GM23338 (cell line): ENCODE measurements around the gene SLITRK2. TPM values are rescaled to one million over a fixed set of nuclear protein-coding genes. Genes with fewer than 3 reads are reported as not detected.

Experiments used
- ATAC-seq: fragments of 200-7000 bp; cut with Tn5 transposase; 3 replicates; pipeline ENCODE4 v1.9.1; 2020
- DNase-seq: peaks from one replicate; pipeline ENCODE4 v3.0.0-alpha.2; 2015; ENCODE audit warnings: low spot score
- H2AFZ ChIP-seq: fragments of 200-600 bp; sonication (generic); 2 replicates; pipeline ENCODE4 v1.8.0; 2016; ENCODE audit warnings: antibody characterized with exemption, mild to moderate bottlenecking, moderate library complexity
- H3F3A ChIP-seq: fragments of 200-600 bp; sonication (generic); replicated peaks from 2 replicates; pipeline ENCODE4 v1.8.0; 2017; ENCODE audit warnings: antibody characterized with exemption, mixed run types, low read depth
- H3K27ac ChIP-seq: fragments of 200-600 bp; sonication (generic); 2 replicates; pipeline ENCODE4 v1.6.1; 2016; ENCODE audit warnings: low read depth
- H3K27me3 ChIP-seq: fragments of 200-600 bp; sonication (generic); 2 replicates; pipeline ENCODE4 v1.8.0; 2016; ENCODE audit warnings: mild to moderate bottlenecking, mixed run types, moderate library complexity; ENCODE audit not compliant: insufficient read depth
- H3K36me3 ChIP-seq: fragments of 200-600 bp; sonication (generic); 2 replicates; pipeline ENCODE4 v1.8.0; 2016; ENCODE audit warnings: mild to moderate bottlenecking; ENCODE audit not compliant: insufficient read depth
- H3K4me1 ChIP-seq: fragments of 200-600 bp; sonication (generic); 2 replicates; pipeline ENCODE4 v1.8.0; 2016; ENCODE audit warnings: mild to moderate bottlenecking, moderate library complexity; ENCODE audit not compliant: insufficient read depth
- H3K4me2 ChIP-seq: fragments of 200-600 bp; sonication (generic); 2 replicates; pipeline ENCODE4 v1.7.1; 2017; ENCODE audit warnings: mixed run types
- H3K4me3 ChIP-seq: fragments of 200-600 bp; sonication (generic); 2 replicates; pipeline ENCODE4 v1.6.1; 2016; ENCODE audit warnings: mixed run types
- H3K79me2 ChIP-seq: fragments of 200-600 bp; sonication (generic); replicated peaks from 2 replicates; pipeline ENCODE4 v1.8.0; 2017; ENCODE audit warnings: mild to moderate bottlenecking; ENCODE audit not compliant: insufficient read depth
- H3K9me2 ChIP-seq: fragments of 200-600 bp; sonication (generic); 2 replicates; pipeline ENCODE4 v1.8.0; 2017; ENCODE audit not compliant: insufficient read depth
- H4K20me1 ChIP-seq: fragments of 200-600 bp; sonication (generic); replicated peaks from 2 replicates; pipeline ENCODE4 v1.8.0; 2017; ENCODE audit warnings: mild to moderate bottlenecking; ENCODE audit not compliant: insufficient read depth
- H3K27ac Mint-ChIP-seq: 2 replicates; pipeline ENCODE4 v1.8.0; 2020; ENCODE audit warnings: inconsistent platforms, mild to moderate bottlenecking, moderate library complexity, mixed read lengths
- H3K27me3 Mint-ChIP-seq: 3 replicates; pipeline ENCODE4 v1.8.0; 2022; ENCODE audit warnings: low read depth, mild to moderate bottlenecking, moderate library complexity, mixed read lengths, inconsistent platforms; ENCODE audit not compliant: insufficient read depth, poor library complexity
- H3K36me3 Mint-ChIP-seq: 3 replicates; pipeline ENCODE4 v1.8.0; 2021; ENCODE audit warnings: low read depth, mild to moderate bottlenecking, inconsistent platforms, moderate library complexity, mixed read lengths
- H3K4me1 Mint-ChIP-seq: 3 replicates; pipeline ENCODE4 v1.8.0; 2020; ENCODE audit warnings: mild to moderate bottlenecking, inconsistent platforms, mixed read lengths
- H3K4me3 Mint-ChIP-seq: 3 replicates; pipeline ENCODE4 v1.8.0; 2021; ENCODE audit warnings: moderate library complexity, mild to moderate bottlenecking, inconsistent platforms, mixed read lengths
- H3K9me3 Mint-ChIP-seq: 3 replicates; pipeline ENCODE4 v1.8.0; 2020; ENCODE audit warnings: moderate library complexity, mild to moderate bottlenecking, inconsistent platforms, mixed read lengths
- CREB1 ChIP-seq: fragments of 250-450 bp; sonication (Bioruptor Pico); IDR thresholded peaks from 2 replicates; pipeline ENCODE4 v1.5.0; 2020; ENCODE audit warnings: low read depth, mild to moderate bottlenecking, moderate library complexity
- CTCF ChIP-seq, 2 experiments: fragments of 200-600 bp in 1 of 2; sonication (generic) in 1 of 2; conservative IDR thresholded peaks; 2 replicates each; pipeline versions ENCODE4 v1.5.1 to v1.6.1; 2016 to 2017; ENCODE audit warnings: antibody characterized with exemption in 2 of 2, low read depth in 2 of 2, mild to moderate bottlenecking in 2 of 2, moderate library complexity in 1 of 2
- EZH2 ChIP-seq: fragments of 200-600 bp; sonication (generic); IDR thresholded peaks from one replicate; pipeline ENCODE4 v1.8.0; 2017; ENCODE audit warnings: antibody characterized with exemption, mild to moderate bottlenecking, low read depth; ENCODE audit not compliant: unreplicated experiment
- EZH2phosphoT487 ChIP-seq: fragments of 200-600 bp; sonication (generic); IDR thresholded peaks from one replicate; pipeline ENCODE4 v1.8.1; 2018; ENCODE audit warnings: antibody characterized with exemption; ENCODE audit not compliant: unreplicated experiment
- JUNB ChIP-seq: IDR thresholded peaks from one replicate; pipeline ENCODE4 v1.6.1; 2016; ENCODE audit warnings: antibody characterized with exemption; ENCODE audit not compliant: unreplicated experiment
- STAT1 ChIP-seq: IDR thresholded peaks from one replicate; pipeline ENCODE4 v1.6.1; 2016; ENCODE audit warnings: antibody characterized with exemption; ENCODE audit not compliant: unreplicated experiment
- ZNF114 ChIP-seq: fragments of 250-450 bp; sonication (Bioruptor Pico); IDR thresholded peaks from 2 replicates; pipeline ENCODE4 v1.5.0; 2020; ENCODE audit warnings: mild to moderate bottlenecking, moderate library complexity
- ZNF331 ChIP-seq: fragments of 250-450 bp; sonication (Bioruptor Pico); IDR thresholded peaks from 2 replicates; pipeline ENCODE4 v1.5.0; 2020; ENCODE audit warnings: low read depth, mild to moderate bottlenecking, moderate library complexity
- polyA plus RNA-seq: library from polyadenylated mRNA; unstranded; fragments of >200 nt; fragmentation: Nextera tagmentation; extraction: Ambion mirVana; gene quantifications from 2 replicates; pipeline ENCODE4 v1.2.1, GENCODE V29; 2016
- total RNA-seq: library from RNA; depleted of rRNA; stranded (reverse); fragments of >200 nt; shearing (Covaris generic); gene quantifications from 2 replicates; pipeline ENCODE4 v1.2.3, GENCODE V29; 2014
- TF ChIP-seq, protein P1 (sequence below): fragments of 250-450 bp; sonication (Bioruptor Pico); IDR thresholded peaks from 2 replicates; pipeline ENCODE4 v1.5.0; 2020; ENCODE audit warnings: mild to moderate bottlenecking, moderate library complexity
- TF ChIP-seq, protein P2 (sequence below): IDR thresholded peaks from one replicate; pipeline ENCODE4 v1.6.1; 2018; ENCODE audit warnings: antibody characterized with exemption; ENCODE audit not compliant: unreplicated experiment

SLITRK2 gene
- total and polyA plus RNA-seq, 2 experiments from 2014 or later = 0.10 to 0.24 TPM

DNA sequence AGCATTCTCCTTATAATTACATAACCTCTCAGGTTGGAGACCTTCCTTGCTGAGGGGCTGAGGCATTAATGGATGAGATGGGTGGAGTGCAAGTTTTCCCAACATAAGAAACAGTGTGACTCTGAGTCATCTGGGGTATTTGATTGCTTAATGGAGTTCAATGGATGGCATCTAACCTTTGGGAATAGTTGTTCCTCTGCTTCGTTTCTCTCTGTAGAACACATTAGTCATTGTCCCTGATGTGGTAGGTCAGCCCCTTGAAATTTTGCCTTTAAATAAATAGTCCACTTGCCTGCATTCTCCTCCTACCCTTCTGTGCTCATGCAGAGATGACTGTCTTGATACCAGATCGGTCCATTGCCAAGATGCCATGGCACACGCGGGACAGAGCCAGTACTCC is 38.6 kb downstream of the SLITRK2 start:
- Histone ChIP-seq H2AFZ (no peak overlapping the region), H3K4me2 (no peak overlapping the region), H3K36me3 (no peaks in the 10 kb centered on the region), H3F3A (no peaks in the 10 kb centered on the region), H3K27ac (no peak overlapping the region), H3K27me3 (no peaks in the 10 kb centered on the region), H3K4me3 (no peak overlapping the region), H3K4me1 (0 out of 2 replicates have a peak, but pooled peaks cover 13% of the 10 kb centered on the region), H3K79me2 (no peaks in the 10 kb centered on the region), H3K9me2 (no peaks in the 10 kb centered on the region), H4K20me1 (no peaks in the 10 kb centered on the region)
- peaks cover 19% of the 10 kb centered on the region for H3K9me3 Mint-ChIP-seq
- no peaks in the 10 kb centered on the region for H3K36me3 Mint-ChIP-seq
- no peak for TF ChIP-seq EZH2
- no peaks in the 10 kb centered on the region for H3K27me3 Mint-ChIP-seq
- ATAC-seq (no peak), DNase-seq (no peak)
- no peak overlapping the region for H3K27ac Mint-ChIP-seq
- H3K4me1 Mint-ChIP-seq = peaks cover 5% of the 10 kb centered on the region; the same call in 2 of the 3 replicates
- no peak overlapping the region for H3K4me3 Mint-ChIP-seq

- Histone ChIP-seq H3K4me3 (no peak overlapping the region), H3K79me2 (no peaks in the 10 kb centered on the region), H3F3A (no peaks in the 10 kb centered on the region), H3K4me1 (peaks cover 13% of the 10 kb centered on the region; the same call in 1 of the 2 replicates), H3K27me3 (no peaks in the 10 kb centered on the region), H2AFZ (no peak overlapping the region), H3K36me3 (no peaks in the 10 kb centered on the region), H3K9me2 (no peaks in the 10 kb centered on the region), H4K20me1 (no peaks in the 10 kb centered on the region), H3K4me2 (no peak overlapping the region), H3K27ac (no peak overlapping the region)
- ATAC-seq = no peak
- Mint-ChIP-seq H3K27me3 (no peaks in the 10 kb centered on the region), H3K36me3 (no peaks in the 10 kb centered on the region; the same call in 2 of the 3 replicates), H3K4me3 (no peak overlapping the region), H3K9me3 (peaks cover 45% of the 10 kb centered on the region), H3K4me1 (peaks cover 9% of the 10 kb centered on the region; the same call in 2 of the 3 replicates), H3K27ac (no peak overlapping the region)
- no peak for DNase-seq
- TF ChIP-seq, protein P1, sequence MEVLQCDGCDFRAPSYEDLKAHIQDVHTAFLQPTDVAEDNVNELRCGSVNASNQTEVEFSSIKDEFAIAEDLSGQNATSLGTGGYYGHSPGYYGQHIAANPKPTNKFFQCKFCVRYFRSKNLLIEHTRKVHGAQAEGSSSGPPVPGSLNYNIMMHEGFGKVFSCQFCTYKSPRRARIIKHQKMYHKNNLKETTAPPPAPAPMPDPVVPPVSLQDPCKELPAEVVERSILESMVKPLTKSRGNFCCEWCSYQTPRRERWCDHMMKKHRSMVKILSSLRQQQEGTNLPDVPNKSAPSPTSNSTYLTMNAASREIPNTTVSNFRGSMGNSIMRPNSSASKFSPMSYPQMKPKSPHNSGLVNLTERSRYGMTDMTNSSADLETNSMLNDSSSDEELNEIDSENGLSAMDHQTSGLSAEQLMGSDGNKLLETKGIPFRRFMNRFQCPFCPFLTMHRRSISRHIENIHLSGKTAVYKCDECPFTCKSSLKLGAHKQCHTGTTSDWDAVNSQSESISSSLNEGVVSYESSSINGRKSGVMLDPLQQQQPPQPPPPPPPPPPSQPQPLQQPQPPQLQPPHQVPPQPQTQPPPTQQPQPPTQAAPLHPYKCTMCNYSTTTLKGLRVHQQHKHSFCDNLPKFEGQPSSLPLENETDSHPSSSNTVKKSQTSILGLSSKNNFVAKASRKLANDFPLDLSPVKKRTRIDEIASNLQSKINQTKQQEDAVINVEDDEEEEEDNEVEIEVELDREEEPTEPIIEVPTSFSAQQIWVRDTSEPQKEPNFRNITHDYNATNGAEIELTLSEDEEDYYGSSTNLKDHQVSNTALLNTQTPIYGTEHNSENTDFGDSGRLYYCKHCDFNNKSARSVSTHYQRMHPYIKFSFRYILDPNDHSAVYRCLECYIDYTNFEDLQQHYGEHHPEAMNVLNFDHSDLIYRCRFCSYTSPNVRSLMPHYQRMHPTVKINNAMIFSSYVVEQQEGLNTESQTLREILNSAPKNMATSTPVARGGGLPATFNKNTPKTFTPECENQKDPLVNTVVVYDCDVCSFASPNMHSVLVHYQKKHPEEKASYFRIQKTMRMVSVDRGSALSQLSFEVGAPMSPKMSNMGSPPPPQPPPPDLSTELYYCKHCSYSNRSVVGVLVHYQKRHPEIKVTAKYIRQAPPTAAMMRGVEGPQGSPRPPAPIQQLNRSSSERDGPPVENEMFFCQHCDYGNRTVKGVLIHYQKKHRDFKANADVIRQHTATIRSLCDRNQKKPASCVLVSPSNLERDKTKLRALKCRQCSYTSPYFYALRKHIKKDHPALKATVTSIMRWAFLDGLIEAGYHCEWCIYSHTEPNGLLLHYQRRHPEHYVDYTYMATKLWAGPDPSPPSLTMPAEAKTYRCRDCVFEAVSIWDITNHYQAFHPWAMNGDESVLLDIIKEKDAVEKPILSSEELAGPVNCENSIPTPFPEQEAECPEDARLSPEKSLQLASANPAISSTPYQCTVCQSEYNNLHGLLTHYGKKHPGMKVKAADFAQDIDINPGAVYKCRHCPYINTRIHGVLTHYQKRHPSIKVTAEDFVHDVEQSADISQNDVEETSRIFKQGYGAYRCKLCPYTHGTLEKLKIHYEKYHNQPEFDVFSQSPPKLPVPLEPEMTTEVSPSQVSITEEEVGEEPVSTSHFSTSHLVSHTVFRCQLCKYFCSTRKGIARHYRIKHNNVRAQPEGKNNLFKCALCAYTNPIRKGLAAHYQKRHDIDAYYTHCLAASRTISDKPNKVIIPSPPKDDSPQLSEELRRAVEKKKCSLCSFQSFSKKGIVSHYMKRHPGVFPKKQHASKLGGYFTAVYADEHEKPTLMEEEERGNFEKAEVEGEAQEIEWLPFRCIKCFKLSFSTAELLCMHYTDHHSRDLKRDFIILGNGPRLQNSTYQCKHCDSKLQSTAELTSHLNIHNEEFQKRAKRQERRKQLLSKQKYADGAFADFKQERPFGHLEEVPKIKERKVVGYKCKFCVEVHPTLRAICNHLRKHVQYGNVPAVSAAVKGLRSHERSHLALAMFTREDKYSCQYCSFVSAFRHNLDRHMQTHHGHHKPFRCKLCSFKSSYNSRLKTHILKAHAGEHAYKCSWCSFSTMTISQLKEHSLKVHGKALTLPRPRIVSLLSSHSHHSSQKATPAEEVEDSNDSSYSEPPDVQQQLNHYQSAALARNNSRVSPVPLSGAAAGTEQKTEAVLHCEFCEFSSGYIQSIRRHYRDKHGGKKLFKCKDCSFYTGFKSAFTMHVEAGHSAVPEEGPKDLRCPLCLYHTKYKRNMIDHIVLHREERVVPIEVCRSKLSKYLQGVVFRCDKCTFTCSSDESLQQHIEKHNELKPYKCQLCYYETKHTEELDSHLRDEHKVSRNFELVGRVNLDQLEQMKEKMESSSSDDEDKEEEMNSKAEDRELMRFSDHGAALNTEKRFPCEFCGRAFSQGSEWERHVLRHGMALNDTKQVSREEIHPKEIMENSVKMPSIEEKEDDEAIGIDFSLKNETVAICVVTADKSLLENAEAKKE (CRISPR knock-in tag) = no peak
- TF ChIP-seq ZNF114 (CRISPR knock-in tag) = no peak
- no peak for TF ChIP-seq CREB1 (CRISPR knock-in tag)
- TF ChIP-seq EZH2 = no peak
- no peak for TF ChIP-seq STAT1
- no peak for TF ChIP-seq JUNB
- no peak for TF ChIP-seq CTCF (conservative IDR thresholded peaks at IDR 0.05; ENCODE audit: low read depth in 2 of 2)
- TF ChIP-seq EZH2phosphoT487 = no peak
- TF ChIP-seq ZNF331 (CRISPR knock-in tag) = no peak
- TF ChIP-seq, protein P2, sequence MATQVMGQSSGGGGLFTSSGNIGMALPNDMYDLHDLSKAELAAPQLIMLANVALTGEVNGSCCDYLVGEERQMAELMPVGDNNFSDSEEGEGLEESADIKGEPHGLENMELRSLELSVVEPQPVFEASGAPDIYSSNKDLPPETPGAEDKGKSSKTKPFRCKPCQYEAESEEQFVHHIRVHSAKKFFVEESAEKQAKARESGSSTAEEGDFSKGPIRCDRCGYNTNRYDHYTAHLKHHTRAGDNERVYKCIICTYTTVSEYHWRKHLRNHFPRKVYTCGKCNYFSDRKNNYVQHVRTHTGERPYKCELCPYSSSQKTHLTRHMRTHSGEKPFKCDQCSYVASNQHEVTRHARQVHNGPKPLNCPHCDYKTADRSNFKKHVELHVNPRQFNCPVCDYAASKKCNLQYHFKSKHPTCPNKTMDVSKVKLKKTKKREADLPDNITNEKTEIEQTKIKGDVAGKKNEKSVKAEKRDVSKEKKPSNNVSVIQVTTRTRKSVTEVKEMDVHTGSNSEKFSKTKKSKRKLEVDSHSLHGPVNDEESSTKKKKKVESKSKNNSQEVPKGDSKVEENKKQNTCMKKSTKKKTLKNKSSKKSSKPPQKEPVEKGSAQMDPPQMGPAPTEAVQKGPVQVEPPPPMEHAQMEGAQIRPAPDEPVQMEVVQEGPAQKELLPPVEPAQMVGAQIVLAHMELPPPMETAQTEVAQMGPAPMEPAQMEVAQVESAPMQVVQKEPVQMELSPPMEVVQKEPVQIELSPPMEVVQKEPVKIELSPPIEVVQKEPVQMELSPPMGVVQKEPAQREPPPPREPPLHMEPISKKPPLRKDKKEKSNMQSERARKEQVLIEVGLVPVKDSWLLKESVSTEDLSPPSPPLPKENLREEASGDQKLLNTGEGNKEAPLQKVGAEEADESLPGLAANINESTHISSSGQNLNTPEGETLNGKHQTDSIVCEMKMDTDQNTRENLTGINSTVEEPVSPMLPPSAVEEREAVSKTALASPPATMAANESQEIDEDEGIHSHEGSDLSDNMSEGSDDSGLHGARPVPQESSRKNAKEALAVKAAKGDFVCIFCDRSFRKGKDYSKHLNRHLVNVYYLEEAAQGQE = no peak
Measured at GRCh38 chrX:145861818-145862217, 44.2 kb downstream of the SLITRK2 start.
